ENCODE results near the gene GP1BA. TPM values are rescaled to one million over a fixed set of nuclear protein-coding genes. Genes with fewer than 3 reads are reported as not detected.

Gene GP1BA
- total and polyA plus RNA-seq, 8 donors, result 0.05 TPM; not detected in 7

GRCh38 chr17:4935650-4936049 lies 3.6 kb downstream of the GP1BA start:
- intact Hi-C loops (cut with DNase I; ENCODE audit: low total_unique reads), result no loop called here
- H3K9me3 ChIP-seq, result no peaks in the 10 kb centered on the region
- peaks cover 25 to 41% (median 27%) of the 10 kb centered on the region in 4 donors for H3K36me3 ChIP-seq
- TF ChIP-seq CTCF (IDR thresholded peaks at IDR 0.05) (no peak), POLR2A (IDR thresholded peaks at IDR 0.05) (no peak), EP300 (IDR thresholded peaks at IDR 0.05) (no peak), POLR2AphosphoS5 (IDR thresholded peaks at IDR 0.05) (no peak)
- H3K27me3 ChIP-seq, result no peaks in the 10 kb centered on the region
- peaks cover 21 to 36% (median 32%) of the 10 kb centered on the region in 4 donors for H3K4me1 ChIP-seq
- no peak for DNase-seq
- no peak overlapping the region for H3K27ac ChIP-seq
- no peak overlapping the region for H3K4me3 ChIP-seq

- peaks cover 27 to 44% (median 40%) of the 10 kb centered on the region in 4 donors for H3K4me1 ChIP-seq
- no peak overlapping the region for H3K27ac ChIP-seq
- H3K9me3 ChIP-seq, result no peaks in the 10 kb centered on the region
- no peak for DNase-seq
- no peak for TF ChIP-seq EP300 (IDR thresholded peaks at IDR 0.05)
- TF ChIP-seq CTCF (IDR thresholded peaks at IDR 0.05), result no peak
- TF ChIP-seq POLR2AphosphoS5 (IDR thresholded peaks at IDR 0.05), result no peak
- TF ChIP-seq POLR2A (IDR thresholded peaks at IDR 0.05), result no peak
- no peak overlapping the region for H3K4me3 ChIP-seq
- no peaks in the 10 kb centered on the region for H3K27me3 ChIP-seq
- peaks cover 25 to 34% (median 27%) of the 10 kb centered on the region in 4 donors for H3K36me3 ChIP-seq
- WGBS, 5 donors, result 86 to 98% (median 92%) methylated on average over 2 to 3 of the region's 3 CpGs
- intact Hi-C loops (cut with DNase I; ENCODE audit: low total_unique reads), result no loop called here
These were observed 4.4 kb downstream of the GP1BA start for GRCh38 chr17:4936436-4936835.

- peak overlapping the region in 1 of 5 donors; percentile 24 for H3K27ac ChIP-seq
- intact Hi-C loops (cut with DNase I; ENCODE audit: low total_unique reads), result no loop called here
- peaks cover 29 to 38% (median 34%) of the 10 kb centered on the region in 4 donors for H3K36me3 ChIP-seq
- TF ChIP-seq POLR2A (IDR thresholded peaks at IDR 0.05) (no peak), EP300 (IDR thresholded peaks at IDR 0.05) (no peak), CTCF (IDR thresholded peaks at IDR 0.05) (no peak), POLR2AphosphoS5 (IDR thresholded peaks at IDR 0.05) (no peak)
- no peaks in the 10 kb centered on the region for H3K9me3 ChIP-seq
- DNase-seq, result no peak
- no peaks in the 10 kb centered on the region for H3K27me3 ChIP-seq
- H3K4me1 ChIP-seq, result peaks cover 36 to 55% (median 51%) of the 10 kb centered on the region in 4 donors
- 92 to 97% (median 94%) methylated on average over 16 of the region's 16 CpGs for WGBS, 5 donors
- H3K4me3 ChIP-seq, result no peak overlapping the region
These were observed 5.5 kb downstream of the GP1BA start for GRCh38 chr17:4937553-4937952.

- intact Hi-C loops (cut with DNase I; ENCODE audit: low total_unique reads), result no loop called here
- H3K27me3 ChIP-seq, result no peaks in the 10 kb centered on the region
- H3K27ac ChIP-seq, result peak overlapping the region in 2 of 5 donors; percentile 24 to 100
- H3K9me3 ChIP-seq, result no peaks in the 10 kb centered on the region
- TF ChIP-seq EP300 (IDR thresholded peaks at IDR 0.05) (no peak), POLR2A (IDR thresholded peaks at IDR 0.05) (no peak), POLR2AphosphoS5 (IDR thresholded peaks at IDR 0.05) (no peak), CTCF (IDR thresholded peaks at IDR 0.05) (no peak)
- H3K36me3 ChIP-seq, result peaks cover 35 to 44% (median 40%) of the 10 kb centered on the region in 4 donors
- peaks cover 39 to 61% (median 56%) of the 10 kb centered on the region in 4 donors for H3K4me1 ChIP-seq
- DNase-seq, result no peak
- WGBS, 5 donors, result 83 to 94% (median 92%) methylated on average over 10 to 11 of the region's 11 CpGs
- H3K4me3 ChIP-seq, result peak overlapping the region in 1 of 4 donors; percentile 91
These were observed 6.0 kb downstream of the GP1BA start for GRCh38 chr17:4938069-4938491.

Measured in stomach (tissue), 9 donors.